SK-N-SH (cell line): Measurements from ENCODE around the gene SYNE1. TPM values are rescaled to one million over a fixed set of nuclear protein-coding genes. Genes with fewer than 3 reads are reported as not detected.

Experiments
- CTCF ChIA-PET: fragments of 300-600, 350-600 bp; formaldehyde crosslinking; extraction: SDS; loops from one replicate; lab custom pipeline; 2021; lab: Yijun Ruan, JAX
- POLR2A ChIA-PET: fragments of 350-600 bp; sonication (Branson Sonifier 250); formaldehyde crosslinking; extraction: SDS; loops from one replicate; lab custom pipeline; 2020; ENCODE audit warnings: antibody characterized with exemption, inconsistent platforms; lab: Yijun Ruan, JAX
- DNase-seq: peaks from one replicate; pipeline ENCODE4 v3.0.0; 2012
- H2AFZ ChIP-seq: fragments of 200-600 bp; sonication (generic); 2 replicates; pipeline ENCODE4 v1.8.1; 2016; ENCODE audit warnings: antibody characterized with exemption, mild to moderate bottlenecking, low read depth
- H3F3A ChIP-seq: fragments of 200-600 bp; sonication (generic); replicated peaks from 2 replicates; pipeline ENCODE3; 2016; ENCODE audit warnings: antibody characterized with exemption, mild to moderate bottlenecking; ENCODE audit not compliant: insufficient read depth
- H3K27ac ChIP-seq, 2 experiments: fragments of 200-500 bp in 1 of 2; fragments of 200-600 bp in 1 of 2; sonication (Bioruptor generic) in 1 of 2; sonication (generic), shearing (Covaris generic) in 1 of 2; 2 replicates each; pipeline versions ENCODE4 v1.5.1 to v1.6.1; 2014 to 2016; ENCODE audit warnings: low read depth in 2 of 2, inconsistent platforms in 1 of 2, low read length in 1 of 2, mild to moderate bottlenecking in 1 of 2, mixed read lengths in 1 of 2
- H3K27me3 ChIP-seq: fragments of 200-600 bp; sonication (generic), shearing (Covaris generic); 2 replicates; pipeline ENCODE4 v1.6.1; 2016; ENCODE audit warnings: mixed run types; ENCODE audit not compliant: insufficient read depth
- H3K36me3 ChIP-seq, 2 experiments: fragments of 200-500 bp in 1 of 2; fragments of 200-600 bp in 1 of 2; sonication (Bioruptor generic) in 1 of 2; sonication (generic) in 1 of 2; replicated peaks in 1 of 2; 2 replicates each; pipeline versions ENCODE3 to v1.5.1; 2014 to 2016; ENCODE audit warnings: low read length in 1 of 2, mild to moderate bottlenecking in 1 of 2; ENCODE audit not compliant: insufficient read depth in 2 of 2, control insufficient read depth in 1 of 2
- H3K4me1 ChIP-seq, 2 experiments: fragments of 200-500 bp in 1 of 2; fragments of 200-600 bp in 1 of 2; sonication (Bioruptor generic) in 1 of 2; sonication (generic), shearing (Covaris generic) in 1 of 2; 2 replicates each; pipeline versions ENCODE4 v1.5.1 to v1.6.1; 2014 to 2016; ENCODE audit warnings: low read depth in 1 of 2, low read length in 1 of 2, mixed run types in 1 of 2; ENCODE audit not compliant: insufficient read depth in 2 of 2, control insufficient read depth in 1 of 2
- H3K4me2 ChIP-seq: fragments of 200-600 bp; sonication (generic), shearing (Covaris generic); 2 replicates; pipeline ENCODE4 v1.6.1; 2017; ENCODE audit warnings: mixed run types
- H3K4me3 ChIP-seq, 2 experiments: fragments of 200-500 bp in 1 of 2; fragments of 200-600 bp in 1 of 2; sonication (Bioruptor generic) in 1 of 2; sonication (generic), shearing (Covaris generic) in 1 of 2; 2 replicates each; pipeline versions ENCODE4 v1.5.1 to v1.8.1; 2014 to 2016; ENCODE audit warnings: low read depth in 2 of 2, inconsistent platforms in 1 of 2, low read length in 1 of 2, mild to moderate bottlenecking in 1 of 2, mixed read lengths in 1 of 2, moderate library complexity in 1 of 2
- H3K79me2 ChIP-seq: fragments of 200-600 bp; sonication (generic); 2 replicates; pipeline ENCODE4 v1.8.1; 2017; ENCODE audit warnings: mild to moderate bottlenecking; ENCODE audit not compliant: insufficient read depth
- H3K9ac ChIP-seq: fragments of 200-600 bp; sonication (generic); 2 replicates; pipeline ENCODE4 v1.6.1; 2017; ENCODE audit warnings: mixed run types
- H3K9me2 ChIP-seq: fragments of 200-600 bp; sonication (generic); 2 replicates; pipeline ENCODE4 v1.6.1; 2017; ENCODE audit warnings: mixed run types
- H3K9me3 ChIP-seq: fragments of 200-600 bp; sonication (generic); 2 replicates; pipeline ENCODE4 v1.6.1; 2017; ENCODE audit warnings: mixed run types, mild to moderate bottlenecking, moderate library complexity
- H4K20me1 ChIP-seq: fragments of 200-600 bp; sonication (generic); 2 replicates; pipeline ENCODE4 v1.6.1; 2017; ENCODE audit warnings: mild to moderate bottlenecking, mixed run types; ENCODE audit not compliant: insufficient read depth
- ELF1 ChIP-seq: IDR thresholded peaks from 2 replicates; pipeline ENCODE4 v1.4.0; 2012
- EZH2phosphoT487 ChIP-seq: fragments of 200-600 bp; sonication (generic); IDR thresholded peaks from 2 replicates; pipeline ENCODE4 v1.6.1; 2017; ENCODE audit warnings: low read depth, mixed run types, mild to moderate bottlenecking, antibody characterized with exemption, moderate library complexity, borderline replicate concordance
- GABPA ChIP-seq: IDR thresholded peaks from 2 replicates; pipeline ENCODE4 v1.4.0; 2012; ENCODE audit warnings: low read depth, mild to moderate bottlenecking
- JUND ChIP-seq: IDR thresholded peaks from 2 replicates; pipeline ENCODE4 v1.4.0; 2012
- MEF2A ChIP-seq: IDR thresholded peaks from 2 replicates; pipeline ENCODE4 v1.4.0; 2012; ENCODE audit warnings: low read depth, borderline replicate concordance
- NFIC ChIP-seq: IDR thresholded peaks from 2 replicates; pipeline ENCODE4 v1.4.0; 2012; ENCODE audit warnings: borderline replicate concordance
- NRF1 ChIP-seq: IDR thresholded peaks from 2 replicates; pipeline ENCODE4 v1.6.1; 2012; ENCODE audit warnings: low read depth, mild to moderate bottlenecking, low read length
- RCOR1 ChIP-seq: fragments of 150-350 bp; IDR thresholded peaks from 2 replicates; pipeline ENCODE4 v1.6.1; 2017; ENCODE audit warnings: antibody characterized with exemption, low read length
- RFX5 ChIP-seq: IDR thresholded peaks from 2 replicates; pipeline ENCODE4 v1.6.1; 2012; ENCODE audit warnings: mild to moderate bottlenecking, improper control_type of control experiment, low read length
- RXRA ChIP-seq: IDR thresholded peaks from 2 replicates; pipeline ENCODE4 v1.4.0; 2012; ENCODE audit warnings: low read depth, mild to moderate bottlenecking, borderline replicate concordance
- SIN3A ChIP-seq: IDR thresholded peaks from 2 replicates; pipeline ENCODE4 v1.6.1; 2012; ENCODE audit warnings: low read depth, mild to moderate bottlenecking, low read length, moderate library complexity, borderline replicate concordance
- TCF12 ChIP-seq: IDR thresholded peaks from 2 replicates; pipeline ENCODE4 v1.4.0; 2012
- TEAD4 ChIP-seq: IDR thresholded peaks from 2 replicates; pipeline ENCODE4 v1.4.0; 2012; ENCODE audit warnings: mild to moderate bottlenecking, borderline replicate concordance; ENCODE audit not compliant: insufficient read depth
- USF1 ChIP-seq: IDR thresholded peaks from 2 replicates; pipeline ENCODE4 v1.4.0; 2012; ENCODE audit warnings: low read depth, borderline replicate concordance
- WGBS: methylation state at CpG from one replicate; pipeline ENCODE4 v1.1.6; 2017; ENCODE audit warnings: low lambda C conversion rate; 5-methylcytosine and 5-hydroxymethylcytosine counted together
- polyA plus RNA-seq, 3 experiments: library from polyadenylated mRNA; depleted of rRNA; stranded (reverse); fragments of >200 nt; gene quantifications; 2 replicates each; pipeline ENCODE4 v1.2.3, GENCODE V29; 2012
- TF ChIP-seq, protein P1 (sequence below): IDR thresholded peaks from 2 replicates; pipeline ENCODE4; 2012

Gene SYNE1
- polyA plus RNA-seq, 1 of the 3 experiments (the other 2 are of a cell fraction), result 31.1 TPM

DNA sequence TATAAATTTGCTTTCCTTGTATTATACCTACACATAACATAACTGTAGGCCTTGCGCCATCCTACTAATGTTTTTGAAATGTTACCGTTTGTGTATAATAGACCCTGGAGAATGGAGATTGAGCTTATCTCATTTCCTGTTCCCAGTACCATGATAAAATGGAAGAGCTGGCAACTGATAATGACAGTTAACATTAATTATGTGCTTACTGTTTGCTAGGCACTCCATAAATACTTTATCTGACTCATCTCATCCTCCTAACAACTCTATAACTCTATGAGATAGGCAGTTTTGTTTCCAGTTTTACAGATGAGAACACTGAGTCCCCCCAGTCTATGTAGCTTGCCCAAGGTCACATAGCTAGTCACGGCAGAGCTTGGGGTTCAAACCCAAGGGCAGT, 396.7 kb downstream of the SYNE1 start:
- no peaks in the 10 kb centered on the region for H3K9me2 ChIP-seq
- no peak overlapping the region for H3K4me3 ChIP-seq
- TF ChIP-seq RXRA, result no peak
- no peak for TF ChIP-seq MEF2A
- TF ChIP-seq NFIC, result no peak
- TF ChIP-seq ELF1, result no peak
- no peak for TF ChIP-seq RFX5
- TF ChIP-seq, protein P1, sequence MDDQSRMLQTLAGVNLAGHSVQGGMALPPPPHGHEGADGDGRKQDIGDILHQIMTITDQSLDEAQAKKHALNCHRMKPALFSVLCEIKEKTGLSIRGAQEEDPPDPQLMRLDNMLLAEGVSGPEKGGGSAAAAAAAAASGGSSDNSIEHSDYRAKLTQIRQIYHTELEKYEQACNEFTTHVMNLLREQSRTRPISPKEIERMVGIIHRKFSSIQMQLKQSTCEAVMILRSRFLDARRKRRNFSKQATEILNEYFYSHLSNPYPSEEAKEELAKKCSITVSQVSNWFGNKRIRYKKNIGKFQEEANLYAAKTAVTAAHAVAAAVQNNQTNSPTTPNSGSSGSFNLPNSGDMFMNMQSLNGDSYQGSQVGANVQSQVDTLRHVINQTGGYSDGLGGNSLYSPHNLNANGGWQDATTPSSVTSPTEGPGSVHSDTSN, result no peak
- no peak for TF ChIP-seq SIN3A
- H3K36me3 ChIP-seq, result peaks cover 73 to 78% of the 10 kb centered on the region in 2 experiments
- no peaks in the 10 kb centered on the region for H3F3A ChIP-seq
- DNase-seq, result no peak
- H4K20me1 ChIP-seq, result no peaks in the 10 kb centered on the region
- H3K4me2 ChIP-seq, result no peak overlapping the region
- POLR2A ChIA-PET, result no interaction called here
- no peaks in the 10 kb centered on the region for H3K79me2 ChIP-seq
- no peaks in the 10 kb centered on the region for H3K27me3 ChIP-seq
- no peaks in the 10 kb centered on the region for H3K9me3 ChIP-seq
- 88% methylated on average over 3 of the region's 3 CpGs for WGBS
- H2AFZ ChIP-seq, result no peak overlapping the region
- CTCF ChIA-PET, result interaction anchor here (0.6 to 1.3 kb wide), 4 partner anchors 27 to 1391 kb away, joined by 3 read pairs; no protein-coding TSS in a partner anchor
- no peak overlapping the region for H3K27ac ChIP-seq
- H3K9ac ChIP-seq, result no peak overlapping the region
- peaks cover 0 to 2% of the 10 kb centered on the region in 2 experiments; a peak in 1 of 4 replicates for H3K4me1 ChIP-seq

GRCh38 chr6:152236370-152237097, 400.6 kb downstream of the SYNE1 start:
- H3F3A ChIP-seq, result peaks cover 29% of the 10 kb centered on the region
- H3K27me3 ChIP-seq, result no peaks in the 10 kb centered on the region
- WGBS, result 89% methylated on average over 8 of the region's 8 CpGs
- H3K9me2 ChIP-seq, result no peaks in the 10 kb centered on the region
- H3K9ac ChIP-seq, result no peak overlapping the region
- DNase-seq, result no peak
- no peak overlapping the region for H2AFZ ChIP-seq
- ChIA-PET POLR2A (no interaction called here), CTCF (no interaction called here)
- H3K27ac ChIP-seq, result no peak overlapping the region
- H3K4me3 ChIP-seq, result no peak overlapping the region
- TF ChIP-seq USF1 (no peak), SIN3A (no peak), TEAD4 (no peak), GABPA (no peak), JUND (no peak), RCOR1 (no peak), TCF12 (no peak), EZH2phosphoT487 (no peak), NRF1 (no peak)
- H3K4me1 ChIP-seq, result peaks cover 0 to 3% of the 10 kb centered on the region in 2 experiments; a peak in 3 of 4 replicates
- H3K9me3 ChIP-seq, result no peaks in the 10 kb centered on the region
- no peaks in the 10 kb centered on the region for H3K79me2 ChIP-seq
- H3K36me3 ChIP-seq, result peaks cover 59 to 61% of the 10 kb centered on the region in 2 experiments
- H4K20me1 ChIP-seq, result no peaks in the 10 kb centered on the region
- no peak overlapping the region for H3K4me2 ChIP-seq
